AG08396 (cell line): ENCODE results near the gene ATF6.

ENCODE experiments used
- DNase-seq: peaks from one replicate; pipeline ENCODE4 v3.0.0; 2012; ENCODE audit warnings: low spot score, mixed read lengths

Gene ATF6

GRCh38 chr1:161890574-161890973, 124.5 kb downstream of the ATF6 start:
- no peak for DNase-seq

- DNase-seq = no peak
Observed at GRCh38 chr1:161899091-161899490, 133.0 kb downstream of the ATF6 start.

GRCh38 chr1:161900160-161900559, 134.0 kb downstream of the ATF6 start:
- no peak for DNase-seq

- no peak for DNase-seq
Observed at GRCh38 chr1:161902182-161902581, 136.1 kb downstream of the ATF6 start.

- no peak for DNase-seq
Observed at GRCh38 chr1:161905269-161905884, 139.3 kb downstream of the ATF6 start.

- no peak for DNase-seq
Observed at GRCh38 chr1:161907265-161907664, 141.1 kb downstream of the ATF6 start.

GRCh38 chr1:161908264-161908663, 142.1 kb downstream of the ATF6 start:
- no peak for DNase-seq

- DNase-seq = no peak
Observed at GRCh38 chr1:161910604-161911003, 144.5 kb downstream of the ATF6 start.

- no peak for DNase-seq
Observed at GRCh38 chr1:161913482-161914140, 147.5 kb downstream of the ATF6 start.

GRCh38 chr1:161914595-161914994, 148.5 kb downstream of the ATF6 start:
- no peak for DNase-seq

GRCh38 chr1:161915051-161915503, 149.0 kb downstream of the ATF6 start:
- no peak for DNase-seq

GRCh38 chr1:161915978-161916377, 149.9 kb downstream of the ATF6 start:
- DNase-seq = no peak

GRCh38 chr1:161919229-161919628, 153.1 kb downstream of the ATF6 start:
- DNase-seq = no peak

- no peak for DNase-seq
Observed at GRCh38 chr1:161921491-161921890, 155.4 kb downstream of the ATF6 start.

- DNase-seq = no peak
Observed at GRCh38 chr1:161921990-161922389, 155.9 kb downstream of the ATF6 start.

GRCh38 chr1:161928056-161928455, 161.9 kb downstream of the ATF6 start:
- DNase-seq = no peak

- DNase-seq = no peak
Observed at GRCh38 chr1:161929137-161929536, 163.0 kb downstream of the ATF6 start.

GRCh38 chr1:161930064-161930463, 163.9 kb downstream of the ATF6 start:
- no peak for DNase-seq

GRCh38 chr1:161932668-161933067, 166.5 kb downstream of the ATF6 start:
- DNase-seq = no peak

- DNase-seq = no peak
Observed at GRCh38 chr1:161933592-161934588, 167.8 kb downstream of the ATF6 start.

GRCh38 chr1:161935264-161935663, 169.1 kb downstream of the ATF6 start:
- DNase-seq = no peak

- no peak for DNase-seq
Observed at GRCh38 chr1:161936786-161937185, 170.7 kb downstream of the ATF6 start.
